SK-N-SH treated with all-trans-retinoic acid at 6 μM for 48 hours (cell line): ENCODE results near the gene HK2.

ENCODE experiments used
- ARNTL ChIP-seq: fragments of 450-650 bp; formaldehyde crosslinking; IDR thresholded peaks from 2 replicates; pipeline ENCODE4 v1.5.0; 2020; ENCODE audit warnings: low read depth, mild to moderate bottlenecking, moderate library complexity, borderline replicate concordance
- BACH2 ChIP-seq: fragments of 250-450 bp; sonication (Bioruptor Pico); IDR thresholded peaks from 2 replicates; pipeline ENCODE4 v1.9.0; 2021; ENCODE audit warnings: mild to moderate bottlenecking, borderline replicate concordance
- GLIS3 ChIP-seq: fragments of 250-450 bp; sonication (Bioruptor Pico); IDR thresholded peaks from 2 replicates; pipeline ENCODE4 v1.5.0; 2020; ENCODE audit warnings: mild to moderate bottlenecking, moderate library complexity

DNA sequence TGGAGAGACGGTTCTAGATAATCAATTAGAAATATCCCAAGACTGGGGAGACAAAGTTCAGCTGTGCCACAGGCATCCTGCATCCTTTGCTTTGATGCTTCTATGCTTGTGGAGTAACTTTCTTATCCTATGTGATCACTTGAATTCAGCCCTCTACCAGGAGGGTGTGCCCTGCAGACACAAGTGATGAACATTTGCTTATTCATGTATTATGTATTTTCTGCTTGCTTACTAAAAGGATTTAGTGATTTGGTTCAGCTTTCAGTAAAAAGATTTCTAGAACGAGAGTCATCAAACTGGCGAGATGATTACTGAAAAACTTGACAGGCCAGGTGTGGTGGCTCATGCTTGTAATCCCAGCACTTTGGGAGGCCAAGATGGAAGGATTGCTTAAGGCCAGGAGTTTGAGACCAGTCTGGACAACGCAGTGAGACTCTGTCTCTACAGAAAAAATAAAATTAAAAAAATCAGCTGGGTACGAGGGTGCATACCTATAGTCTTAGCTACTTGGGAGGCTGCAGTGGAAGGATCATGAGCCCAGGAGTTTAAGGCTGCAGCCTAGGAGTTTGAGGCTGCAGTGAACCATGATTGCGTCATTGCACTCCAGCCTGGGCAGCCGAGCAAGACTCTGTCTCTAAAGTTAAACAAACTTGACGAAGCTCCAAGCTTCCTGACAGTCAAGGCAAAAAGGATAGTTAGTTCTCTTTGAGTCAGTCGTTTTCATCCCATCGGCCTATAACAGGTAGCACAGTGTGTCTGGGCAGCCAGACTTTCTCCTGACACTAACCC is 13.3 kb downstream of the HK2 start:
- TF ChIP-seq ARNTL (CRISPR knock-in tag) (no peak), GLIS3 (no peak), BACH2 (no peak)
